ENCODE results near the gene FXN. TPM values are rescaled to one million over a fixed set of nuclear protein-coding genes. Genes with fewer than 3 reads are reported as not detected.

Gene FXN
- total RNA-seq, 6 experiments from 2014 or later: 12.5 to 30.4 (median 24.7) TPM

DNA sequence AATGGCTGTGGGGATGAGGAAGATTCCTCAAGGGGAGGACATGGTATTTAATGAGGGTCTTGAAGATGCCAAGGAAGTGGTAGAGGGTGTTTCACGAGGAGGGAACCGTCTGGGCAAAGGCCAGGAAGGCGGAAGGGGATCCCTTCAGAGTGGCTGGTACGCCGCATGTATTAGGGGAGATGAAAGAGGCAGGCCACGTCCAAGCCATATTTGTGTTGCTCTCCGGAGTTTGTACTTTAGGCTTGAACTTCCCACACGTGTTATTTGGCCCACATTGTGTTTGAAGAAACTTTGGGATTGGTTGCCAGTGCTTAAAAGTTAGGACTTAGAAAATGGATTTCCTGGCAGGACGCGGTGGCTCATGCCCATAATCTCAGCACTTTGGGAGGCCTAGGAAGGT is 1.2 kb downstream of the FXN start:
- 24% methylated on average over 9 of the region's 10 CpGs for WGBS (ENCODE audit: insufficient coverage, low coverage, low lambda C conversion rate, missing lambda C conversion rate)
- H3K36me3 ChIP-seq: no peaks in the 10 kb centered on the region
- intact Hi-C loops (cut with DNase I): no loop called here
- H3K4me1 ChIP-seq: peaks cover 0 to 9% (median 2%) of the 10 kb centered on the region in 4 donors
- TF ChIP-seq POLR2A (IDR thresholded peaks at IDR 0.05): peak; percentile 53
- TF ChIP-seq, protein P1, sequence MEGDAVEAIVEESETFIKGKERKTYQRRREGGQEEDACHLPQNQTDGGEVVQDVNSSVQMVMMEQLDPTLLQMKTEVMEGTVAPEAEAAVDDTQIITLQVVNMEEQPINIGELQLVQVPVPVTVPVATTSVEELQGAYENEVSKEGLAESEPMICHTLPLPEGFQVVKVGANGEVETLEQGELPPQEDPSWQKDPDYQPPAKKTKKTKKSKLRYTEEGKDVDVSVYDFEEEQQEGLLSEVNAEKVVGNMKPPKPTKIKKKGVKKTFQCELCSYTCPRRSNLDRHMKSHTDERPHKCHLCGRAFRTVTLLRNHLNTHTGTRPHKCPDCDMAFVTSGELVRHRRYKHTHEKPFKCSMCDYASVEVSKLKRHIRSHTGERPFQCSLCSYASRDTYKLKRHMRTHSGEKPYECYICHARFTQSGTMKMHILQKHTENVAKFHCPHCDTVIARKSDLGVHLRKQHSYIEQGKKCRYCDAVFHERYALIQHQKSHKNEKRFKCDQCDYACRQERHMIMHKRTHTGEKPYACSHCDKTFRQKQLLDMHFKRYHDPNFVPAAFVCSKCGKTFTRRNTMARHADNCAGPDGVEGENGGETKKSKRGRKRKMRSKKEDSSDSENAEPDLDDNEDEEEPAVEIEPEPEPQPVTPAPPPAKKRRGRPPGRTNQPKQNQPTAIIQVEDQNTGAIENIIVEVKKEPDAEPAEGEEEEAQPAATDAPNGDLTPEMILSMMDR (IDR thresholded peaks at IDR 0.05): no peak
- H3K27me3 ChIP-seq: no peaks in the 10 kb centered on the region
- H3K9me3 ChIP-seq: no peaks in the 10 kb centered on the region
- peak overlapping the region; percentile 77 to 89 (median 81) for H3K27ac ChIP-seq
- peak; percentile 39 to 80 (median 62) for ATAC-seq
- peak in 1 of 3 donors; percentile 70 for DNase-seq
- H3K4me3 ChIP-seq: peak overlapping the region; percentile 79 to 89 (median 79)

GRCh38 chr9:69040646-69041045 is 5.1 kb downstream of the FXN start:
- no peak for TF ChIP-seq POLR2A (IDR thresholded peaks at IDR 0.05)
- Histone ChIP-seq H3K9me3 (no peaks in the 10 kb centered on the region), H3K4me1 (peaks cover 0 to 8% (median 0%) of the 10 kb centered on the region in 4 donors), H3K27ac (no peak overlapping the region), H3K4me3 (no peak overlapping the region), H3K36me3 (no peaks in the 10 kb centered on the region), H3K27me3 (no peaks in the 10 kb centered on the region)
- no peak for ATAC-seq
- no peak for DNase-seq
- intact Hi-C loops (cut with DNase I): no loop called here
- WGBS (ENCODE audit: insufficient coverage, low coverage, low lambda C conversion rate, missing lambda C conversion rate): 92% methylated on average over 2 of the region's 2 CpGs

GRCh38 chr9:69044240-69045219 is 9.0 kb downstream of the FXN start:
- no peak for DNase-seq
- Histone ChIP-seq H3K9me3 (no peaks in the 10 kb centered on the region), H3K4me1 (peaks cover 0 to 8% (median 3%) of the 10 kb centered on the region in 4 donors), H3K4me3 (no peak overlapping the region), H3K36me3 (peaks cover 0 to 18% (median 9%) of the 10 kb centered on the region in 4 donors), H3K27me3 (no peaks in the 10 kb centered on the region), H3K27ac (no peak overlapping the region)
- peak; percentile 42 to 69 (median 48) for ATAC-seq
- no peak for TF ChIP-seq POLR2A (IDR thresholded peaks at IDR 0.05)
- TF ChIP-seq, protein P1 (IDR thresholded peaks at IDR 0.05): no peak
- WGBS (ENCODE audit: insufficient coverage, low coverage, low lambda C conversion rate, missing lambda C conversion rate): 49% methylated on average over 8 of the region's 9 CpGs
- intact Hi-C loops (cut with DNase I): no loop called here

DNA sequence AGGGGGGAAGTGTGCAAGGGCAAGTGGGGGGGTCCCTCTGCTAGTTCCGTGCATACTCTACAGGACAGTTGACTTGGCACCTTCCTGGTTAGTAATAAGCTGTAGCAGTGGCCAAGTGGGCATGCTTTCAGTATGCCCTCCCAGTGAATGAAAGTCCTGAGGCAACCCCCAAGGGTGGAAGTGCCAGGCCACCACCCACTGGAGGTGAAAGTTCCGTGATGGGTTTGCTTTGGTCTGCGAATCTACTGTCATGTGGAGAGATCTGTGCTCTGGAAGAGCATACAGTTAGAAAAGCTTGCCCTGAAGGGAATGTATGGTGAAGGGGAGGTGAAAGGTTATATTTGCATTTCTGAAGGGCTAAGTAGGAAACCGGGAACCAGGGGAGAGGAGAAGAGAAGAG is 10.3 kb downstream of the FXN start:
- peaks cover 0 to 8% (median 3%) of the 10 kb centered on the region in 4 donors for H3K4me1 ChIP-seq
- intact Hi-C loops (cut with DNase I): no loop called here
- 27% methylated on average over 4 of the region's 4 CpGs for WGBS (ENCODE audit: insufficient coverage, low coverage, low lambda C conversion rate, missing lambda C conversion rate)
- DNase-seq (no peak), ATAC-seq (peak; percentile 16 to 56 (median 29))
- no peak for TF ChIP-seq POLR2A (IDR thresholded peaks at IDR 0.05)
- TF ChIP-seq, protein P1 (IDR thresholded peaks at IDR 0.05): no peak
- H3K9me3 ChIP-seq: no peaks in the 10 kb centered on the region
- no peak overlapping the region for H3K4me3 ChIP-seq
- H3K27me3 ChIP-seq: no peaks in the 10 kb centered on the region
- H3K27ac ChIP-seq: no peak overlapping the region
- H3K36me3 ChIP-seq: peaks cover 0 to 18% (median 9%) of the 10 kb centered on the region in 4 donors

DNA sequence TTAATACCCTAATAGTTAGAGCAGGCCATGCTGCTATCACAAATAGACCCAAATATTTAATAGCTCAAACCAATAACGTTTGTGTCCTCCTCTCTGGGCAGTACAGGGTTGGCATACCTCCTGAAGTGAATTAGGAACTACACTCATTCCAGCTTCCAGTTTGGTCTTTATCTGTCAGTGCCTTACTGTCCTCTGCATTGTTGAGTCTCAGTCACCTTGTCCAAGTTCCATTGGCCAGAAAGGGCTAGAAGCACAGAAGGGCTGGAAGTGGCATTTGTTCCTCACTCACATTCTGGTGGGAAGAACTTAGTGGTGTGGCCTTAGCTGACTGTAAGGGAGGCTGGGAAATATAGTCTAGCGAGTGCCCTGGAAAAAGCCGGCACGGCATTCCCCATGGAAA is 11.2 kb downstream of the FXN start:
- DNase-seq: no peak
- H3K4me3 ChIP-seq: no peak overlapping the region
- 42% methylated on average over 2 of the region's 4 CpGs for WGBS (ENCODE audit: insufficient coverage, low coverage, low lambda C conversion rate, missing lambda C conversion rate)
- H3K36me3 ChIP-seq: peaks cover 0 to 18% (median 9%) of the 10 kb centered on the region in 4 donors
- no peaks in the 10 kb centered on the region for H3K9me3 ChIP-seq
- TF ChIP-seq, protein P1 (IDR thresholded peaks at IDR 0.05): no peak
- TF ChIP-seq POLR2A (IDR thresholded peaks at IDR 0.05): no peak
- H3K27me3 ChIP-seq: no peaks in the 10 kb centered on the region
- no peak for ATAC-seq
- intact Hi-C loops (cut with DNase I): no loop called here
- no peak overlapping the region for H3K27ac ChIP-seq
- H3K4me1 ChIP-seq: peaks cover 0 to 8% (median 3%) of the 10 kb centered on the region in 4 donors
